AG09319 (cell line): ENCODE results near the gene CCDC88B.

Experiments
- DNase-seq: peaks from one replicate; pipeline ENCODE4 v3.0.0-alpha.2; 2010; ENCODE audit warnings: low read depth; ENCODE audit errors: extremely low read depth
- TF ChIP-seq, protein P1 (sequence below): IDR thresholded peaks from 2 replicates; pipeline ENCODE4 v1.5.1; 2011; ENCODE audit warnings: low read depth, mild to moderate bottlenecking, inconsistent platforms, low read length, moderate library complexity

The CCDC88B gene

DNA sequence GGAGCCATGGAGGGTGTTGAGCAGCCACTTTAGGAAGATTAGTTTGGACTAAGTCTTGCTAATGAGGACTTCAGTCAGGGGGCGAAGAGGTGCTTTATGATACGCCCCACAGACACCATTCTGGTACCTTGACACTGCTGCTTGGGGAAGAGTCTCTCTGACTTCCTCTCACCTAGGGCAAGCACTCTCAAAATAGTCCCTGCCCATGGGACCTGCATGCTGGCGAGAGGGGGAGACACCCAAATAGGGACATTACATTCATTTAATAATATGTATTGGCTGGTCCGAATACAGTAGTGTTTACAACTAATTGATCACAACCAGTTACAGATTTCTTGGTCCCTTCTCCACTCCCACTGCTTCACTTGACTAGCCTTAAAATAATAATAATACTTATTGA is 44.2 kb upstream of the CCDC88B start:
- TF ChIP-seq, protein P1, sequence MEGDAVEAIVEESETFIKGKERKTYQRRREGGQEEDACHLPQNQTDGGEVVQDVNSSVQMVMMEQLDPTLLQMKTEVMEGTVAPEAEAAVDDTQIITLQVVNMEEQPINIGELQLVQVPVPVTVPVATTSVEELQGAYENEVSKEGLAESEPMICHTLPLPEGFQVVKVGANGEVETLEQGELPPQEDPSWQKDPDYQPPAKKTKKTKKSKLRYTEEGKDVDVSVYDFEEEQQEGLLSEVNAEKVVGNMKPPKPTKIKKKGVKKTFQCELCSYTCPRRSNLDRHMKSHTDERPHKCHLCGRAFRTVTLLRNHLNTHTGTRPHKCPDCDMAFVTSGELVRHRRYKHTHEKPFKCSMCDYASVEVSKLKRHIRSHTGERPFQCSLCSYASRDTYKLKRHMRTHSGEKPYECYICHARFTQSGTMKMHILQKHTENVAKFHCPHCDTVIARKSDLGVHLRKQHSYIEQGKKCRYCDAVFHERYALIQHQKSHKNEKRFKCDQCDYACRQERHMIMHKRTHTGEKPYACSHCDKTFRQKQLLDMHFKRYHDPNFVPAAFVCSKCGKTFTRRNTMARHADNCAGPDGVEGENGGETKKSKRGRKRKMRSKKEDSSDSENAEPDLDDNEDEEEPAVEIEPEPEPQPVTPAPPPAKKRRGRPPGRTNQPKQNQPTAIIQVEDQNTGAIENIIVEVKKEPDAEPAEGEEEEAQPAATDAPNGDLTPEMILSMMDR, result no peak
- DNase-seq, result no peak

DNA sequence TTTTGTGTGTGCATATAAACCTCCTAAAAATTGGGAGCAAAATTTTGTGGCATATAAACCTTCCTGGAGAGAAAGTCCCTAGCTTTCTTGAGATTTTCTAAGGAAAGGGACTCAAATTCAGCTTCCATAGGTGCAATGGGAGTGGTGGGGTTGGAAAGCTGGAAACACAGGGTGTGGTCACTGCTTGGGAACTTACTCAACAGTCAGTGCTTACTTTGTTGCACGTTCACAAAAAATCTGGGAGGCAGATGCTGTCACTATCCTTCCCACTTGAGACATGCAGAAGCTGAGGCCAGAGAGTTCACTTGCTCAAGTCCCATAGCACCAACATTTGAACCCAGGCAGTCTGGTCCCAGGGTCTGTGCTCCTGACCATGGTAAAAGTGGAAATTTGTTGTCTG is 43.8 kb upstream of the CCDC88B start:
- TF ChIP-seq, protein P1, result no peak
- DNase-seq, result no peak

DNA sequence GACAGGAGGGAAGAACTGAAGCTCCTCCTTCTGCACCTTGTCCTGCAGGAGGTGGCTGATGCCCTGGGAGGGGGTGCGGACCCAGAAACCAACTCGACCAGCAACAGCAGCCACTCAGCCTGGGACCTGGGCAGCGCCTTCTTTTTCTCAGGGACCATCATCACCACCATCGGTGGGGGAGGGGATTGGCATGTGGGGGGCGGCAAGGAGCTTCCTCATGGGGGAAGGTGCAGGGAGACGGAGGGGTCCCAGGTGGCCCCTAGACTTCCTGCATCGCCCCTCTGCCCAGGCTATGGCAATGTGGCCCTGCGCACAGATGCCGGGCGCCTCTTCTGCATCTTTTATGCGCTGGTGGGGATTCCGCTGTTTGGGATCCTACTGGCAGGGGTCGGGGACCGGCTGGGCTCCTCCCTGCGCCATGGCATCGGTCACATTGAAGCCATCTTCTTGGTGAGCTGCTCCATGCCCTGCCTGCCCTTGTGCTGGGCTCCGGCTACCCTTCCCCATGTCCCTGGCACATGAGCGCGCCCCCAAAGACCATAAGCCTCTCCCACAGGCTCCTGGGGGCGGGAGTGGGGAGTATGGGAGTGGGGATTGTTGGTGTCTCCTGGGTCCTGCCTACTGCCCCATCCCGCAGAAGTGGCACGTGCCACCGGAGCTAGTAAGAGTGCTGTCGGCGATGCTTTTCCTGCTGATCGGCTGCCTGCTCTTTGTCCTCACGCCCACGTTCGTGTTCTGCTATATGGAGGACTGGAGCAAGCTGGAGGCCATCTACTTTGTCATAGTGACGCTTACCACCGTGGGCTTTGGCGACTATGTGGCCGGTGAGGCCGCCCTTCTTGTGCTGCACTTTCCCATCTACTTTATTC is 42.9 kb upstream of the CCDC88B start:
- DNase-seq, result no peak
- TF ChIP-seq, protein P1, result no peak

DNA sequence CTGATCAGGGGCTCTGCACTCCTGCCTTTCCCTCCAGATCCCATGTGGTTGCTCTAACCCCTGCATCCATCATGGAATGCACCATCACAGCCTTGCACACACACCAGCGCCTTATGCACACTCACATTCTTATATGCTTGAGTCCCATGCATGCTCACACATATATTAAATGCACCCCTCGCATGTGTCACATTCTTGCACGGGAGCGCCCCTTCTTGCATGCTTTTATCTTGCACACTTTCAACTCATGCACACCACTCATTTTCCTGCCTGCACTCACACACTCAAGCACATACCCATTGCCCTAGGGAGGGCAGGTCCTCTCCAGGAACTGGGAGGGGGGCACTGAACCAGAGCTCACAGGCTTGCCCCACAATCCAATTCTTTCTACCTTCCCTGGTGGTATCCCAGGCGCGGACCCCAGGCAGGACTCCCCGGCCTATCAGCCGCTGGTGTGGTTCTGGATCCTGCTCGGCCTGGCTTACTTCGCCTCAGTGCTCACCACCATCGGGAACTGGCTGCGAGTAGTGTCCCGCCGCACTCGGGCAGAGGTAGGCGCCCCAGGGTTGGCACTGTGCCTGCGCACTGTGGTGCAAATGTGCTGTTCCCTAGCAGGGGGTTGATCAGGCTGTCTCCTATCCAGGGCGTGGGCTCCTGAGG is 42.2 kb upstream of the CCDC88B start:
- no peak for DNase-seq
- TF ChIP-seq, protein P1, result no peak

DNA sequence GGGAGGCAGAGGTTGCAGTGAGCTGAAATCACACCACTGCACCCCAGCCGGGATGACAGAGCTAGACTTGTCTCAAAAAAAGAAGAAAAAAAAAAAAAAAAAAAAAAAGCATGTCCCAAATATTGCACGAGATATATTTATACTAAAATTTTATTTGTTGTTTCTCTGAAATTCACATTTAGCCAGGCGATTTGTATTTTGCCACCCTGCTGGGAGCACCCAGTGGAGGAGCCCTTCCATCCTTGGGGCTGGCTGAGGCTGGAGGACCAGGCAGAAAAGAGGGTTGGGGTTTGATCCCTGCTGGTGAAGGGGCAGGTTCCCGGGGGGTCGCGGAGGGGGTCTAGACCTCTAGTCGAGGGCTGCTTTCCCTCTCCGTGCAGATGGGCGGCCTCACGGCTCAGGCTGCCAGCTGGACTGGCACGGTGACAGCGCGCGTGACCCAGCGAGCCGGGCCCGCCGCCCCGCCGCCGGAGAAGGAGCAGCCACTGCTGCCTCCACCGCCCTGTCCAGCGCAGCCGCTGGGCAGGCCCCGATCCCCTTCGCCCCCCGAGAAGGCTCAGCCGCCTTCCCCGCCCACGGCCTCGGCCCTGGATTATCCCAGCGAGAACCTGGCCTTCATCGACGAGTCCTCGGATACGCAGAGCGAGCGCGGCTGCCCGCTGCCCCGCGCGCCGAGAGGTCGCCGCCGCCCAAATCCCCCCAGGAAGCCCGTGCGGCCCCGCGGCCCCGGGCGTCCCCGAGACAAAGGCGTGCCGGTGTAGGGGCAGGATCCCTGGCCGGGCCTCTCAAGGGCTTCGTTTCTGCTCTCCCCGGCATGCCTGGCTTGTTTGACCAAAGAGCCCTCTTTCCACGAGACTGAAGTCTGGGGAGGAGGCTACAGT is 40.8 kb upstream of the CCDC88B start:
- TF ChIP-seq, protein P1, result no peak
- DNase-seq, result no peak

DNA sequence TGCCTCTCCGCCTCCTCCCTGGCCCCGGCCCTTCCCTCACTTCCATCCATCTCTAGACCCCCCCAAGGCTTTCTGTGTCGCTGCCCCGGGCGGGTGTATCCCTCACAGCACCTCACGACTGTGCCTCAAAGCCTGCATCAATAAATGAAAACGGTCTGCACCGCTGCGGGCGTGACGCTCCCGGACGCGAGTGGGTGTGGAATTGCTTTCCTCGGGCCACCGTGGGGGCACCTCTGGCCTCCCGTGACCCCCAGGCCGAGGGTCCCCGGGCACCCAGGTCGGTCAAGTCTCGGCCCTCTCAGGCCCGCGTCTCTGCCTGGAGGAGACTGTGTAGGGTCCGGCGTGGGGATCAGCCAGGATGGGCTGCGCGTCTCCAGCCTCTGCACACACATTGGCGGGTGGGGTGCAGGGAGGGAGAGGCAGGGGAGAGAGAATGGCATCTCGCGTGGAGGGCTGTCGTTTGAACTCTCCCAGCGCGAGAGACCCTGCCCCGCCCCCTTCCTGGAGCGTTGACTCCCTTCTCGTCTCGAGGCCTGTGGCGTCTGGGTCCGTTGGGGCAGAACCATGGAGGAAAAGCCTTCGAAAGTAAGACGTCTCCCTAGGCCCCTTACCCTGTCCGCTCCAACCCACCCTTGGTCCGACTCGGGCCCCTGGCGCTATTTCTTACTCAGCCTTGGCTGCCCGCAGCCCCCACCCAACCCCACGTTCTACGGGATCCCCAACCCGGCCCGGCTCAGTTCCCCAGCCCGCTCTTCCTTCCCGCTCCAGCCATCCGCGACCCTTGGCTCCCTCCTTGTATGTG is 40.0 kb upstream of the CCDC88B start, which contains the start of gene CATSPERZ:
Gene CATSPERZ, plus strand, starts transcription at position 512 of the 802 bp plus-strand sequence. Its CDS starts 53 bp downstream, at position 565.
- TF ChIP-seq, protein P1, result no peak
- DNase-seq, result no peak
